ENCODE measurements around the gene GPR149.

The GPR149 gene

DNA sequence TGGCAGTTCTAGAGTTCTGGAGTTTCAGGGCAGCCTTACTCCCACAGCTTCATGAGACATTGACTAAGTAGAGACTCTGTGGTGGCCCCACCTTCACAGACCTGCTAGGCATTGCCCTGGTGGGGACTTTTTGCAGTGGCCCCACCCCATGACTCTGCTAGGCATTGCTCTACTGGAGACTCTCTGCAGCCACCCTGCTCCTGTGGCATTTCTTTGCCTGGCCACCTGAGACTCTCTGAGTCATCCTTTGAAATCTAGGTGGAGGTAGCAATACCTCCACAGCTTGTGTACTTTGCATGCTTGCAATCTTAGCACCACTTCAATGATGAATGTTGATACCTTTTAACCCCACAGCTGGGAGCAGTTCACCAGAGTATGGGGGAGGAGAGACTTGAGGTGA, 65.1 kb downstream of the GPR149 start:
- TF ChIP-seq, protein P1, sequence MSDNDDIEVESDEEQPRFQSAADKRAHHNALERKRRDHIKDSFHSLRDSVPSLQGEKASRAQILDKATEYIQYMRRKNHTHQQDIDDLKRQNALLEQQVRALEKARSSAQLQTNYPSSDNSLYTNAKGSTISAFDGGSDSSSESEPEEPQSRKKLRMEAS (IDR thresholded peaks at IDR 0.05; ENCODE audit: low read depth, low read length), result no peak
- TF ChIP-seq MYC (IDR thresholded peaks at IDR 0.05; ENCODE audit: low read depth, low read length), result no peak
- TF ChIP-seq POLR2A (IDR thresholded peaks at IDR 0.05; ENCODE audit: extremely low read depth, insufficient read length), result no peak
- TF ChIP-seq, protein P2, sequence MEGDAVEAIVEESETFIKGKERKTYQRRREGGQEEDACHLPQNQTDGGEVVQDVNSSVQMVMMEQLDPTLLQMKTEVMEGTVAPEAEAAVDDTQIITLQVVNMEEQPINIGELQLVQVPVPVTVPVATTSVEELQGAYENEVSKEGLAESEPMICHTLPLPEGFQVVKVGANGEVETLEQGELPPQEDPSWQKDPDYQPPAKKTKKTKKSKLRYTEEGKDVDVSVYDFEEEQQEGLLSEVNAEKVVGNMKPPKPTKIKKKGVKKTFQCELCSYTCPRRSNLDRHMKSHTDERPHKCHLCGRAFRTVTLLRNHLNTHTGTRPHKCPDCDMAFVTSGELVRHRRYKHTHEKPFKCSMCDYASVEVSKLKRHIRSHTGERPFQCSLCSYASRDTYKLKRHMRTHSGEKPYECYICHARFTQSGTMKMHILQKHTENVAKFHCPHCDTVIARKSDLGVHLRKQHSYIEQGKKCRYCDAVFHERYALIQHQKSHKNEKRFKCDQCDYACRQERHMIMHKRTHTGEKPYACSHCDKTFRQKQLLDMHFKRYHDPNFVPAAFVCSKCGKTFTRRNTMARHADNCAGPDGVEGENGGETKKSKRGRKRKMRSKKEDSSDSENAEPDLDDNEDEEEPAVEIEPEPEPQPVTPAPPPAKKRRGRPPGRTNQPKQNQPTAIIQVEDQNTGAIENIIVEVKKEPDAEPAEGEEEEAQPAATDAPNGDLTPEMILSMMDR (IDR thresholded peaks at IDR 0.05; ENCODE audit: low read depth, low read length), result no peak
- DNase-seq (ENCODE audit: low read depth), result no peak
- no peak overlapping the region for H3K4me3 ChIP-seq (ENCODE audit: low read depth, low read length)

- H3K4me3 ChIP-seq (ENCODE audit: low read depth, low read length), result no peak overlapping the region
- TF ChIP-seq POLR2A (IDR thresholded peaks at IDR 0.05; ENCODE audit: extremely low read depth, insufficient read length) (no peak), MYC (IDR thresholded peaks at IDR 0.05; ENCODE audit: low read depth, low read length) (no peak)
- TF ChIP-seq, protein P2 (IDR thresholded peaks at IDR 0.05; ENCODE audit: low read depth, low read length), result no peak
- TF ChIP-seq, protein P1 (IDR thresholded peaks at IDR 0.05; ENCODE audit: low read depth, low read length), result no peak
- no peak for DNase-seq (ENCODE audit: low read depth)
These were observed 68.9 kb downstream of the GPR149 start for GRCh38 chr3:154361099-154361498.

DNA sequence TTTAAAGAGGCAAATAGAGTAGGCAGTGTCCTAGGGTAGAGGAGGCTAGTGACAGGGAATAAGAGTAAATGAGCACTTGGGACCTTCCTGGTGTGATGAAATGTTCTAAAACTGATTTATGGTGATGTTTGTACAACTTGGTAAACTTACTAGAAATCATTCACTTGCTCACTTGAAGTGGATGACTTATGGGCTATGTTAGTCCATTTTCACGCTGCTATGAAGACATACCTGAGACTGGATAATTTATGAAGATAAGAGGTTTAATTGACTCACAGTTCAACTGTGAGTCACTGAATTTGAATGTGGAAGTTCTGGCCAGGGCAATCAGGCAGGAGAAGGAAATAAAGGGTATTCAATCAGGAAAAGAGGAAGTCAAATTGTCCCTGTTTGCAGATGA, 74.0 kb downstream of the GPR149 start:
- no peak overlapping the region for H3K4me3 ChIP-seq (ENCODE audit: low read depth, low read length)
- DNase-seq (ENCODE audit: low read depth), result peak; percentile 1
- TF ChIP-seq, protein P2 (IDR thresholded peaks at IDR 0.05; ENCODE audit: low read depth, low read length), result no peak
- TF ChIP-seq, protein P1 (IDR thresholded peaks at IDR 0.05; ENCODE audit: low read depth, low read length), result no peak
- no peak for TF ChIP-seq MYC (IDR thresholded peaks at IDR 0.05; ENCODE audit: low read depth, low read length)
- TF ChIP-seq POLR2A (IDR thresholded peaks at IDR 0.05; ENCODE audit: extremely low read depth, insufficient read length), result no peak

DNA sequence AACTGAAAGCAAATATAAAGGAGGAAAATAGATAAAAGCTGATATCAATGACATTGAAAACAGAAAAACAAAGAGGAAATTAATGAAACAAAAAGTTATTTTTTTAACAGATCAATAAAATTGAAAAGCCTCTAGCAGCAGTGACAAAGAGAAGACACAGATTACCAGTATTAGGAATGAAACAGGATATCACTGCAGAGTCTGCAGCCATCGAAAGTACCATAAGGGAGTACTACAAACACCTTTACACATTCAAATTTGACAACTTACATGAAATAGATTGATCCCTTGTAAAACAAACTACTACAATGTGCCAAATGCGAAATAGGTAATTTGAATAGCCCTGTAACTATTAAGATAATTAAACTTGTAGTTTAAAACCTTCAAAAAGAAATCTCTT, 80.8 kb downstream of the GPR149 start:
- DNase-seq (ENCODE audit: low read depth), result no peak
- TF ChIP-seq, protein P1 (IDR thresholded peaks at IDR 0.05; ENCODE audit: low read depth, low read length), result no peak
- TF ChIP-seq, protein P2 (IDR thresholded peaks at IDR 0.05; ENCODE audit: low read depth, low read length), result no peak
- TF ChIP-seq MYC (IDR thresholded peaks at IDR 0.05; ENCODE audit: low read depth, low read length) (no peak), POLR2A (IDR thresholded peaks at IDR 0.05; ENCODE audit: extremely low read depth, insufficient read length) (no peak)
- H3K4me3 ChIP-seq (ENCODE audit: low read depth, low read length), result no peak overlapping the region

DNA sequence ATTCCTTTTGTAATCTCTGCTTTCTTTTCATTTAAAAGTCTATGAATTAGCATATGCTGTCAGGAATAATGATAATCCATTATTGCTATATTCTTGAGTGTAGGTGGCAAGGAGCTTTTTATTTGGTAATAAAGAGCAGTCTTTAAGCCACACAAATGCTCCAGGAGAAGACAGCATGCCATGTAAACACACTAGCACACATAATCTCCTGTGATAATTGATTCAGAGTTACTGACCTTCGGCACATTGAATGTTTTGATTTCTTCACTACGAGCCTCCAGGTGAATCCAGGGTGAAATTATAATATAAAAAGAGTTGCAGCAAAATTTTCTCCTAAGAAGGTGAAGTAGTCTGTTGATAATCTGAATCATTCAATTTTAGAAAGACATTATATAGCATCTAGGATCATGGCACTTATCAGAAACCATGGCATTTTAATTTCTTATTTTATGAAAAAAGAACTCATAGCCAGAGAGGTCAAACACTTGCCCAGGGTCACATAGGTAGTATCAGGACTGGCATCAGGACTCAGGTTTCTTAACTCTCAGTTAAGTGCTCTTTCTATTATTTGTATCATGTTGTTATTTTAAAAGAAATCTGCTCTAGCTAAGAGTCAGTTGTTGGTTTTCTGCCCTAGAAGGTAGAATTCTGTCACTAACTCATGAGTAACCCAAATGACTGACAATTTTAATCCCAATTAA, 84.4 kb downstream of the GPR149 start:
- TF ChIP-seq MYC (IDR thresholded peaks at IDR 0.05; ENCODE audit: low read depth, low read length) (no peak), POLR2A (IDR thresholded peaks at IDR 0.05; ENCODE audit: extremely low read depth, insufficient read length) (no peak)
- TF ChIP-seq, protein P1 (IDR thresholded peaks at IDR 0.05; ENCODE audit: low read depth, low read length), result no peak
- TF ChIP-seq, protein P2 (IDR thresholded peaks at IDR 0.05; ENCODE audit: low read depth, low read length), result no peak
- H3K4me3 ChIP-seq (ENCODE audit: low read depth, low read length), result no peak overlapping the region
- no peak for DNase-seq (ENCODE audit: low read depth)
